Kidney (tissue), 14 donors: ENCODE data around the gene UNCX. TPM values are rescaled to one million over a fixed set of nuclear protein-coding genes. Genes with fewer than 3 reads are reported as not detected.

ENCODE experiments used
- DNase-seq, 5 donors: peaks; one replicate each; pipeline ENCODE4 v3.0.0-alpha.2; 2013 to 2020
- FAIRE-seq: peaks from 2 replicates; lab custom pipeline; 2012; peaks lifted over from hg19 to GRCh38; lab: Jason Lieb, UNC
- H3K27ac ChIP-seq, 2 donors: one replicate each; pipeline ENCODE4 v1.7.0; 2013; ENCODE audit warnings: low read depth in 2 of 2, low read length in 2 of 2, inconsistent platforms in 1 of 2
- H3K27me3 ChIP-seq: one replicate; pipeline ENCODE4 v1.7.1; 2013; ENCODE audit warnings: low read length, inconsistent platforms; ENCODE audit not compliant: control insufficient read depth, insufficient read depth
- H3K36me3 ChIP-seq, 3 donors: one replicate each; pipeline versions ENCODE4 v1.7.0 to v1.7.1; 2013; ENCODE audit warnings: low read length in 3 of 3, control low read depth in 1 of 3, inconsistent platforms in 1 of 3; ENCODE audit not compliant: insufficient read depth in 3 of 3, control insufficient read depth in 2 of 3
- H3K4me1 ChIP-seq, 3 donors: one replicate each; pipeline versions ENCODE4 v1.7.0 to v1.7.1; 2013; ENCODE audit warnings: low read length in 3 of 3, inconsistent platforms in 1 of 3, low read depth in 1 of 3; ENCODE audit not compliant: control insufficient read depth in 2 of 3, insufficient read depth in 2 of 3
- H3K4me3 ChIP-seq, 3 donors: one replicate each; pipeline versions ENCODE4 v1.7.0 to v1.8.1; 2013; ENCODE audit warnings: low read length in 3 of 3, control low read depth in 1 of 3, inconsistent platforms in 1 of 3
- H3K9ac ChIP-seq, 3 donors: one replicate each; pipeline versions ENCODE4 v1.7.0 to v1.7.1; 2013; ENCODE audit warnings: low read length in 3 of 3, control low read depth in 1 of 3, inconsistent platforms in 1 of 3
- H3K9me3 ChIP-seq, 3 donors: one replicate each; pipeline versions ENCODE4 v1.7.0 to v1.7.1; 2013; ENCODE audit warnings: low read length in 3 of 3, control low read depth in 1 of 3, inconsistent platforms in 1 of 3; ENCODE audit not compliant: control insufficient read depth in 2 of 3, insufficient read depth in 1 of 3
- intact Hi-C: fragments of 100-400 bp; cut with DNase I; formaldehyde crosslinking; loops from one replicate; pipeline ENCODE4 v1.11.1; 2022
- polyA plus RNA-seq: library from polyadenylated mRNA; stranded (reverse); fragments of 350-450 nt; fragmentation: Illumina TruSeq; extraction: RNeasy Lipid Tissue Mini Kit (QIAGEN cat#74804); gene quantifications from one replicate; pipeline ENCODE4 v1.2.3, GENCODE V29; 2014; ENCODE audit warnings: low read depth, low replicate concordance; ENCODE audit not compliant: insufficient read depth
- total RNA-seq: library from RNA; stranded (reverse); fragmentation: NEBNext Ultra II Directional; extraction: Animal tissue kit (Norgen Biotek cat#: 25700); gene quantifications from one replicate; pipeline ENCODE4 v1.2.1, GENCODE V29; 2021
- TF ChIP-seq, protein P1 (sequence below): IDR thresholded peaks from 3 replicates; pipeline ENCODE4 v1.5.1; 2012; ENCODE audit warnings: mild to moderate bottlenecking, moderate library complexity, borderline replicate concordance; ENCODE audit not compliant: insufficient read depth; ENCODE audit errors: extremely low read depth
- donor health status: control.
- donor health status: control.
- donor health status: control.
- donor health status: control.
- donor health status: control.
- donor health status: DM: yes; HTN: yes; CAD: no.
- donor health status: Normal renal cell carcinoma (clear cell type).

UNCX gene
- total and polyA plus RNA-seq, 2 donors from 2014 or later, result 1.4 to 2.0 TPM

DNA sequence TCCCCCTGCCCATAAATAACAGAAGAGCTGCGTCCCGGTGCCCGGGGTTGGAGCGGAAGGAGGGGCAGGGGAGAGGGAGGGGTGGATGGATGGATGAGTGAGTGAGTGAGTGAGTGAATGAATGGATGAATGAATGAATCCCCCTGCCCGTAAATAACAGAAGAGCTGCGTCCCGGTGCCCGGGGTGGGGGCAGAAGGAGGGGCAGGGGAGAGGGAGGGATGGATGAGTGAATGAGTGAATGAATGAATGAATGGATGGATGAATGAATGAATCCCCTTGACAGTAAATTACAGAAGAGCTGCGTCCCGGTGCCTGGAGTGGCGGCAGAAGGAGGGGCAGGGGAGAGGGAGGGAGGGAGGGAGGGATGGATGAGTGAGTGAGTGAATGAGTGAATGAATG, 7.6 kb upstream of the UNCX start:
- H3K9ac ChIP-seq, result no peak overlapping the region
- DNase-seq (peak in 1 of 5 donors; percentile 77), FAIRE-seq (no peak)
- H3K4me1 ChIP-seq, result no peaks in the 10 kb centered on the region
- H3K36me3 ChIP-seq, result no peaks in the 10 kb centered on the region
- TF ChIP-seq, protein P1, sequence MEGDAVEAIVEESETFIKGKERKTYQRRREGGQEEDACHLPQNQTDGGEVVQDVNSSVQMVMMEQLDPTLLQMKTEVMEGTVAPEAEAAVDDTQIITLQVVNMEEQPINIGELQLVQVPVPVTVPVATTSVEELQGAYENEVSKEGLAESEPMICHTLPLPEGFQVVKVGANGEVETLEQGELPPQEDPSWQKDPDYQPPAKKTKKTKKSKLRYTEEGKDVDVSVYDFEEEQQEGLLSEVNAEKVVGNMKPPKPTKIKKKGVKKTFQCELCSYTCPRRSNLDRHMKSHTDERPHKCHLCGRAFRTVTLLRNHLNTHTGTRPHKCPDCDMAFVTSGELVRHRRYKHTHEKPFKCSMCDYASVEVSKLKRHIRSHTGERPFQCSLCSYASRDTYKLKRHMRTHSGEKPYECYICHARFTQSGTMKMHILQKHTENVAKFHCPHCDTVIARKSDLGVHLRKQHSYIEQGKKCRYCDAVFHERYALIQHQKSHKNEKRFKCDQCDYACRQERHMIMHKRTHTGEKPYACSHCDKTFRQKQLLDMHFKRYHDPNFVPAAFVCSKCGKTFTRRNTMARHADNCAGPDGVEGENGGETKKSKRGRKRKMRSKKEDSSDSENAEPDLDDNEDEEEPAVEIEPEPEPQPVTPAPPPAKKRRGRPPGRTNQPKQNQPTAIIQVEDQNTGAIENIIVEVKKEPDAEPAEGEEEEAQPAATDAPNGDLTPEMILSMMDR, result no peak
- no peak overlapping the region for H3K27ac ChIP-seq
- H3K27me3 ChIP-seq, result peaks cover 28% of the 10 kb centered on the region
- intact Hi-C loops, result no loop called here
- no peaks in the 10 kb centered on the region for H3K9me3 ChIP-seq
- no peak overlapping the region for H3K4me3 ChIP-seq

DNA sequence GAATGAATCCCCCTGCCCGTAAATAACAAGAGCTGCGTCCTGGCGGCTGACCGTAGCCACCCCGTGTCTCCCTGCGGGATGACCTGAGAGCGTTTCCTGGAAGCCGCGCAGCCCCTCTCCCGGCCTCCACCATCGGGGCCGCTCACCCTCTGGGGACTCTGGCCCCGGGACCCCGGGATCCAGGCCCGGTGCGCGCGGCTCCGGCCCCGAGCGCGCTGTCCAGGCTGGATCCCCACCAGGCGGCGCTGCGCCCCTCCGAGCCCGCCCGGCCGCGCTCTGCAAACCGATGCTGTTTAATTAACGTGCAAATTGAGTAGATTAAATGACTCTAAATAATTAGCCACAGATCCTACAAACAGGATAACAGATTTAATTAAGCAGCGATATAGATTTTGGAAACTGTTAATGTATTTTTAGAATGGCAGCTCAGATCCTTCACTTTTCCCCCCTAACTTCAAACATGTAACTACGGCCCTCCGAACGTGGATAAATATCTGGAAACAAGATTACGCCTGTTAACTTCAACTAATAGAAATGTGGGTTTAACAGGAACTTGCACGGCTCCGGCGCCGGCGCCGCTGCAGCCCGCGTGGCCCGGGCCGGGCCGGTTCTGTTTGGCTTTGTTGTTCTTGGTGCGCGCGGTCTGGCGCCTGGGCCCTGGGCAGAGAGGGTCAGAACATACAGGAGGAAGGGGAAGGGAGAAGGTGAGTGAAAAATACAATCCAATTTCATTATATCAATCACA, 7.1 kb upstream of the UNCX start:
- DNase-seq (peak in 4 of 5 donors; percentile 41 to 74 (median 56)), FAIRE-seq (no peak)
- Histone ChIP-seq H3K27ac (no peak overlapping the region), H3K9ac (no peak overlapping the region), H3K4me1 (no peaks in the 10 kb centered on the region), H3K9me3 (no peaks in the 10 kb centered on the region), H3K4me3 (no peak overlapping the region), H3K36me3 (no peaks in the 10 kb centered on the region), H3K27me3 (peaks cover 31% of the 10 kb centered on the region)
- intact Hi-C loops, result no loop called here
- TF ChIP-seq, protein P1, result peak; percentile 84

DNA sequence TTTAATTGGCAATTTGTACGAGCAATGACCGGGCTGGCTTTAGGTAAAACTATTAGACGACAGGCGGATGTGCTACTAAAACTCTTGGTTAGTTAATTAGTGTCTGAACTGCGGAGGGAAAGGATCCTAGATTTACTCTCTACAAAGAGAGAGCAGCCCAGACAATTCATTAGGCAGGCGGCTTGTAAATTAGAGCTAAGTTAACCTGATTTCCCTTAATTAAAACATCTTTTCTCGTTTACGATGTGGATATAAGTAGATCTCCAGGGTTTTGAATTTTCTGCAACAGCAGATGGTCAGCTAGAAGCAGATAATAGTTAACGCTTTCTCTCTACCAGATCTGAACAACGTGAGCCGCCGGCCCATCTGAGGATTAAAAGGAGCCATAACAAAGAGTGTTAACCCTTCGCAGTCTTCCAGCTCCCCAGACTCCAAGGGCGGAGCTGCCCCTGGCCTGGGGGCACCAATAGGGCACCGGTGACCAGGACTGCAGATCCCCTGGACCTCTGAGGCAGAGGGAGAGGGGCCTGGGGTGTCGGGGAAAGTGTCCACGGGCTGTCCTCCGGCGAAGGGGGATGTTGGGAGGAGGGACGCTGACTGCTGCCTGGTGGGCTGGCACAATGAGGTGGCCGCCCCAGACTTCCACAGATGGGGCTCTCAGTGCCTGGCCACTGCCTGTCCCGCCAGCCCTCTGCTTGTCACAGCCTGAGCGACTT, 6.3 kb upstream of the UNCX start:
- intact Hi-C loops, result no loop called here
- Histone ChIP-seq H3K9me3 (no peaks in the 10 kb centered on the region), H3K36me3 (no peaks in the 10 kb centered on the region), H3K4me1 (no peaks in the 10 kb centered on the region), H3K27me3 (peaks cover 32% of the 10 kb centered on the region), H3K27ac (no peak overlapping the region), H3K4me3 (no peak overlapping the region), H3K9ac (no peak overlapping the region)
- DNase-seq (peak in 3 of 5 donors; percentile 57 to 64 (median 58)), FAIRE-seq (no peak)
- TF ChIP-seq, protein P1, result no peak
